ENCODE data around the gene TUBGCP5.
"Not testable (repeated sequence)": the region's sequence is repeated elsewhere in the genome, so short reads cannot be mapped to it uniquely, and the experiment has no call there.

The TUBGCP5 gene

GRCh38 chr15:23039143-23039916 is at the start of gene TUBGCP5:
TUBGCP5 (minus strand) TSS chr15:23039569; CDS start chr15:23039543, 26 bp downstream.
- DNase-seq = peak; percentile 97

GRCh38 chr15:23083115-23083514 is 43.7 kb upstream of the TUBGCP5 start:
- DNase-seq = no peak

GRCh38 chr15:23081996-23082737 is 42.8 kb upstream of the TUBGCP5 start:
- DNase-seq = not testable (repeated sequence)

- DNase-seq = no peak
Measured at GRCh38 chr15:23081271-23081670, 41.9 kb upstream of the TUBGCP5 start.

- no peak for DNase-seq
Measured at GRCh38 chr15:23079766-23080165, 40.4 kb upstream of the TUBGCP5 start.

- DNase-seq = no peak
Measured at GRCh38 chr15:23075927-23076326, 36.6 kb upstream of the TUBGCP5 start.

- DNase-seq = no peak
Measured at GRCh38 chr15:23074684-23075083, 35.3 kb upstream of the TUBGCP5 start.

GRCh38 chr15:23073890-23074646 is 34.7 kb upstream of the TUBGCP5 start:
- no peak for DNase-seq

- no peak for DNase-seq
Measured at GRCh38 chr15:23072633-23073032, 33.3 kb upstream of the TUBGCP5 start.

GRCh38 chr15:23069496-23070166 is 30.3 kb upstream of the TUBGCP5 start:
- DNase-seq = no peak

GRCh38 chr15:23067416-23067815 is 28.0 kb upstream of the TUBGCP5 start:
- DNase-seq = no peak

- no peak for DNase-seq
Measured at GRCh38 chr15:23065836-23066235, 26.5 kb upstream of the TUBGCP5 start.

- DNase-seq = no peak
Measured at GRCh38 chr15:23064156-23064555, 24.8 kb upstream of the TUBGCP5 start.

GRCh38 chr15:23057707-23058106 is 18.3 kb upstream of the TUBGCP5 start:
- DNase-seq = no peak

- no peak for DNase-seq
Measured at GRCh38 chr15:23055316-23055715, 15.9 kb upstream of the TUBGCP5 start.

- DNase-seq = no peak
Measured at GRCh38 chr15:23052522-23052921, 13.2 kb upstream of the TUBGCP5 start.

- DNase-seq = no peak
Measured at GRCh38 chr15:23050708-23051107, 11.3 kb upstream of the TUBGCP5 start.

GRCh38 chr15:23049984-23050628 is 10.7 kb upstream of the TUBGCP5 start:
- no peak for DNase-seq

GRCh38 chr15:23048572-23049282 is 9.4 kb upstream of the TUBGCP5 start:
- DNase-seq = not testable (repeated sequence)

GRCh38 chr15:23043987-23044386 is 4.6 kb upstream of the TUBGCP5 start:
- DNase-seq = not testable (repeated sequence)

GRCh38 chr15:23043535-23043934 is 4.2 kb upstream of the TUBGCP5 start:
- DNase-seq = not testable (repeated sequence)

GRCh38 chr15:23041736-23042135 is 2.4 kb upstream of the TUBGCP5 start:
- DNase-seq = not testable (repeated sequence)
